MM.1S (cell line): ENCODE results near the gene PTGER2.

Source experiments
- DNase-seq: peaks from one replicate; pipeline ENCODE4 v3.0.0-alpha.2; 2015
- H2AFZ ChIP-seq: fragments of 300-600 bp; sonication (generic); 2 replicates; pipeline ENCODE4 v1.6.0; 2016; ENCODE audit warnings: antibody characterized with exemption, low read length
- H3F3A ChIP-seq: fragments of 300-600 bp; sonication (generic); 2 replicates; pipeline ENCODE4 v1.6.1; 2016; ENCODE audit warnings: mild to moderate bottlenecking, antibody characterized with exemption, low read length, moderate library complexity, mixed read lengths; ENCODE audit not compliant: insufficient read depth
- H3K27ac ChIP-seq: fragments of 300-600 bp; sonication (generic); 2 replicates; pipeline ENCODE4 v1.5.1; 2016; ENCODE audit warnings: mild to moderate bottlenecking, low read length
- H3K27me3 ChIP-seq: fragments of 300-600 bp; sonication (generic); replicated peaks from 2 replicates; pipeline ENCODE4 v1.6.0; 2016; ENCODE audit warnings: low read length; ENCODE audit not compliant: insufficient read depth
- H3K36me3 ChIP-seq: fragments of 300-600 bp; sonication (generic); replicated peaks from 2 replicates; pipeline ENCODE4 v1.6.1; 2016; ENCODE audit warnings: mild to moderate bottlenecking, low read length, mixed read lengths; ENCODE audit not compliant: insufficient read depth
- H3K4me1 ChIP-seq: fragments of 300-600 bp; sonication (generic); 2 replicates; pipeline ENCODE4 v1.6.1; 2016; ENCODE audit warnings: low read length, mixed read lengths
- H3K4me2 ChIP-seq: fragments of 300-600 bp; sonication (generic); 2 replicates; pipeline ENCODE4 v1.6.0; 2016; ENCODE audit warnings: low read depth, low read length
- H3K4me3 ChIP-seq: fragments of 300-600 bp; sonication (generic); 2 replicates; pipeline ENCODE4 v1.5.1; 2016; ENCODE audit warnings: low read length, mixed read lengths
- H3K79me2 ChIP-seq: fragments of 300-600 bp; sonication (generic); 2 replicates; pipeline ENCODE4 v1.6.1; 2016; ENCODE audit warnings: mixed run types, low read length, mixed read lengths
- H3K9ac ChIP-seq: fragments of 300-600 bp; sonication (generic); 2 replicates; pipeline ENCODE4 v1.6.1; 2016; ENCODE audit warnings: low read length, mixed read lengths
- H3K9me2 ChIP-seq: fragments of 300-600 bp; sonication (generic); replicated peaks from 2 replicates; pipeline ENCODE4 v1.6.1; 2016; ENCODE audit warnings: mild to moderate bottlenecking, low read length, mixed read lengths; ENCODE audit not compliant: insufficient read depth
- H3K9me3 ChIP-seq: fragments of 300-600 bp; sonication (generic); replicated peaks from 2 replicates; pipeline ENCODE4 v1.6.1; 2016; ENCODE audit warnings: mild to moderate bottlenecking, low read length, mixed read lengths; ENCODE audit not compliant: insufficient read depth
- H4K20me1 ChIP-seq: fragments of 300-600 bp; sonication (generic); 2 replicates; pipeline ENCODE4 v1.6.1; 2016; ENCODE audit warnings: mild to moderate bottlenecking, low read length, moderate library complexity, mixed read lengths; ENCODE audit not compliant: insufficient read depth
- EZH2 ChIP-seq: fragments of 300-600 bp; sonication (generic); optimal IDR thresholded peaks from 2 replicates; pipeline ENCODE3; 2017; ENCODE audit warnings: low read depth, mild to moderate bottlenecking, antibody characterized with exemption, low read length, mixed read lengths
- EZH2phosphoT487 ChIP-seq: fragments of 300-600 bp; sonication (generic); IDR thresholded peaks from 2 replicates; pipeline ENCODE4 v1.6.1; 2018; ENCODE audit warnings: antibody characterized with exemption, low read length
- TF ChIP-seq, protein P1 (sequence below): fragments of 300-600 bp; sonication (generic); IDR thresholded peaks from 2 replicates; pipeline ENCODE4 v1.5.1; 2016; ENCODE audit warnings: antibody characterized with exemption, low read length, mixed read lengths

PTGER2 gene

DNA sequence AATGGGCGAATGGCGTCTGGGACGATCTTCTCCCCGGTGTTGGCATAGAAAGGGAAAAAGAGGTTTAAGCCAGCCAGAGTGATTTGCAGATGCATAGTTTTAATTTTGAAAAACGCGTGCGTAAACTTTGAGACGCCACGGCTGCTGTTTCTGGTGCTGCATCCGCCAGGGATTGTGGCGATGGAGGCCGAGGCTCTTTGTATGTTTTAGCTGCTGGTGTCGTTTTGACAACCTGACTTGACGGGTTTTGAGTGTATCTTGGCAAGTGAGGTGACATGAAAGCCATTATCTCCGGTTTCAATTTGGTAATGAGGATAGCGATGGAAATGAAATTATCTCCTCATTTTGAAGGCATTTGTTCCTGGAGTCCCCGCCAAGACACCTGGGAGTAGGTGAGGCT is 45.0 kb upstream of the PTGER2 start:
- no peaks in the 10 kb centered on the region for H3K9me2 ChIP-seq
- H3K4me2 ChIP-seq, result no peak overlapping the region
- H3K4me3 ChIP-seq, result no peak overlapping the region
- H3K79me2 ChIP-seq, result no peaks in the 10 kb centered on the region
- H4K20me1 ChIP-seq, result no peaks in the 10 kb centered on the region
- H3K4me1 ChIP-seq, result peaks cover 19% of the 10 kb centered on the region
- no peak overlapping the region for H2AFZ ChIP-seq
- no peaks in the 10 kb centered on the region for H3K27me3 ChIP-seq
- H3K36me3 ChIP-seq, result no peaks in the 10 kb centered on the region
- H3K27ac ChIP-seq, result no peak overlapping the region
- TF ChIP-seq, protein P1, sequence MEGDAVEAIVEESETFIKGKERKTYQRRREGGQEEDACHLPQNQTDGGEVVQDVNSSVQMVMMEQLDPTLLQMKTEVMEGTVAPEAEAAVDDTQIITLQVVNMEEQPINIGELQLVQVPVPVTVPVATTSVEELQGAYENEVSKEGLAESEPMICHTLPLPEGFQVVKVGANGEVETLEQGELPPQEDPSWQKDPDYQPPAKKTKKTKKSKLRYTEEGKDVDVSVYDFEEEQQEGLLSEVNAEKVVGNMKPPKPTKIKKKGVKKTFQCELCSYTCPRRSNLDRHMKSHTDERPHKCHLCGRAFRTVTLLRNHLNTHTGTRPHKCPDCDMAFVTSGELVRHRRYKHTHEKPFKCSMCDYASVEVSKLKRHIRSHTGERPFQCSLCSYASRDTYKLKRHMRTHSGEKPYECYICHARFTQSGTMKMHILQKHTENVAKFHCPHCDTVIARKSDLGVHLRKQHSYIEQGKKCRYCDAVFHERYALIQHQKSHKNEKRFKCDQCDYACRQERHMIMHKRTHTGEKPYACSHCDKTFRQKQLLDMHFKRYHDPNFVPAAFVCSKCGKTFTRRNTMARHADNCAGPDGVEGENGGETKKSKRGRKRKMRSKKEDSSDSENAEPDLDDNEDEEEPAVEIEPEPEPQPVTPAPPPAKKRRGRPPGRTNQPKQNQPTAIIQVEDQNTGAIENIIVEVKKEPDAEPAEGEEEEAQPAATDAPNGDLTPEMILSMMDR, result no peak
- TF ChIP-seq EZH2 (no peak), EZH2phosphoT487 (no peak)
- no peak for DNase-seq
- H3F3A ChIP-seq, result peaks cover 3% of the 10 kb centered on the region; the same call in 1 of the 2 replicates
- no peak overlapping the region for H3K9ac ChIP-seq
- H3K9me3 ChIP-seq, result no peaks in the 10 kb centered on the region

DNA sequence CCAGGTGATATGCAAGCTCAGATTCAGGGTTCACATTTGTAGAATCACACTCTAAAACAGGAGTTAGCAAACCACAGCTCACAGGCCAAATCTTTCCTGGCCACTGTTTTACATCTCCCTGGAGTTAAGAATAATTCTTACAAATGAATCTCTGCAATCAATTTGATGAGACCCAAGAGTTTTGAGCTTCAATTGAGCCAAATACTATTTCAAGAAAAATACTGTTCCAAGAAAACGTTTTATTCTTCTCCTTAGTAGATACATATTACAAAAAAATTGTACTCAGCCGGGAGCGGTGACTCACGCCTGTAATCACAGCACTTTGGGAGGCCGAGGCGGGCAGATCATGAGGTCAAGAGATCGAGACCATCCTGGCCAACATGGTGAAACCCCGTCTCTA is 44.1 kb upstream of the PTGER2 start:
- peaks cover 16% of the 10 kb centered on the region for H3K4me1 ChIP-seq
- H3F3A ChIP-seq, result peaks cover 3% of the 10 kb centered on the region; the same call in 1 of the 2 replicates
- H3K4me3 ChIP-seq, result no peak overlapping the region
- no peak for DNase-seq
- no peaks in the 10 kb centered on the region for H3K9me3 ChIP-seq
- H3K27ac ChIP-seq, result no peak overlapping the region
- H2AFZ ChIP-seq, result no peak overlapping the region
- no peak overlapping the region for H3K4me2 ChIP-seq
- no peaks in the 10 kb centered on the region for H3K36me3 ChIP-seq
- no peaks in the 10 kb centered on the region for H3K27me3 ChIP-seq
- TF ChIP-seq EZH2 (no peak), EZH2phosphoT487 (no peak)
- TF ChIP-seq, protein P1, result no peak
- no peaks in the 10 kb centered on the region for H4K20me1 ChIP-seq
- no peak overlapping the region for H3K9ac ChIP-seq
- H3K79me2 ChIP-seq, result no peaks in the 10 kb centered on the region
- H3K9me2 ChIP-seq, result no peaks in the 10 kb centered on the region

DNA sequence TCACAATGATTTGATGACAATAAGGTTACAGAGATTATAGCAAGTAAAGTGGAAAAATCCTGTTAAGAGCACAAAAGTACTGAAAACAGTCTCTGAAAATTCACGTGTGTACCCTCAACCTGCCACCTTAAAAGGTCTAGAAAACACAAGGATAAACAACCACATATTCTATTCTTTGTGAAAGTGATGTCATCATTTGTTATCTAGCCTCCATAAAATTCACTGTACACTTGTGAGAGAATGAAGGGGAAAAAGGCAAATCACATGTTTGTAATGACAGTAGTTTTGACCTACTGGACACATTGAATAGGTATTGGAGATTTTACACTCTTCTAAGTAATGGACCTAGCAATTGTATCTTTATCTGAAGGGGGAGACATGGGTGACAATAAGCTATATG is 42.6 kb upstream of the PTGER2 start:
- no peaks in the 10 kb centered on the region for H4K20me1 ChIP-seq
- H3K27me3 ChIP-seq, result no peaks in the 10 kb centered on the region

More for the DNA sequence above, 42.6 kb upstream of the PTGER2 start:
- no peak overlapping the region for H3K4me2 ChIP-seq
- peaks cover 2% of the 10 kb centered on the region; the same call in 1 of the 2 replicates for H3K4me1 ChIP-seq
- H3K27ac ChIP-seq, result no peak overlapping the region
- H3K4me3 ChIP-seq, result no peak overlapping the region
- no peak for DNase-seq
- H3K9me3 ChIP-seq, result no peaks in the 10 kb centered on the region
- no peak overlapping the region for H2AFZ ChIP-seq
- no peaks in the 10 kb centered on the region for H3K79me2 ChIP-seq
- TF ChIP-seq, protein P1, result no peak
- no peak for TF ChIP-seq EZH2phosphoT487
- TF ChIP-seq EZH2, result no peak
- H3K9ac ChIP-seq, result no peak overlapping the region
- H3K9me2 ChIP-seq, result no peaks in the 10 kb centered on the region
- H3K36me3 ChIP-seq, result no peaks in the 10 kb centered on the region
- no peaks in the 10 kb centered on the region for H3F3A ChIP-seq
